Neural progenitor cell (in vitro differentiated cells): ENCODE measurements around the gene SLC39A2. TPM values are rescaled to one million over a fixed set of nuclear protein-coding genes. Genes with fewer than 3 reads are reported as not detected.
A peak's percentile ranks its signal among the peaks of the same experiment; 100 is the strongest.

Experiments
- DNase-seq: peaks from one replicate; pipeline ENCODE4 v3.0.0-alpha.2; 2016; ENCODE audit warnings: low spot score
- H2AFZ ChIP-seq: fragments of 200-600 bp; sonication (generic); replicated peaks from 2 replicates; pipeline ENCODE4 v1.6.1; 2016; ENCODE audit warnings: antibody characterized with exemption
- H3F3A ChIP-seq: fragments of 200-600 bp; sonication (generic); 2 replicates; pipeline ENCODE4 v1.6.1; 2016; ENCODE audit warnings: antibody characterized with exemption, low read depth
- H3K27ac ChIP-seq: fragments of 200-600 bp; sonication (generic); 2 replicates; pipeline ENCODE4 v1.5.1; 2016; ENCODE audit warnings: mild to moderate bottlenecking
- H3K27me3 ChIP-seq: fragments of 200-600 bp; sonication (generic); 2 replicates; pipeline ENCODE4 v1.6.1; 2016; ENCODE audit warnings: mild to moderate bottlenecking, moderate library complexity
- H3K36me3 ChIP-seq: fragments of 200-600 bp; sonication (generic); 2 replicates; pipeline ENCODE4 v1.5.1; 2016
- H3K4me1 ChIP-seq: fragments of 200-600 bp; sonication (generic); 2 replicates; pipeline ENCODE4 v1.6.1; 2016; ENCODE audit warnings: mixed run types
- H3K4me2 ChIP-seq: fragments of 200-600 bp; sonication (generic); 2 replicates; pipeline ENCODE4 v1.6.1; 2016
- H3K4me3 ChIP-seq: fragments of 200-600 bp; sonication (generic); 2 replicates; pipeline ENCODE4 v1.5.1; 2016
- H3K79me2 ChIP-seq: fragments of 200-600 bp; sonication (generic); 2 replicates; pipeline ENCODE4 v1.6.1; 2016; ENCODE audit warnings: low read depth
- H3K9ac ChIP-seq: fragments of 200-600 bp; sonication (generic); 2 replicates; pipeline ENCODE4 v1.6.1; 2016
- H3K9me3 ChIP-seq: fragments of 200-600 bp; sonication (generic); 2 replicates; pipeline ENCODE4 v1.5.1; 2016; ENCODE audit warnings: low read depth
- H4K20me1 ChIP-seq: fragments of 200-600 bp; sonication (generic); 2 replicates; pipeline ENCODE4 v1.6.1; 2016; ENCODE audit warnings: low read depth
- H3K27ac Mint-ChIP-seq: 3 replicates; pipeline ENCODE4 v1.8.0; 2021; ENCODE audit warnings: mixed read lengths
- H3K27me3 Mint-ChIP-seq: 2 replicates; pipeline ENCODE4 v1.8.0; 2022; ENCODE audit warnings: low read depth, mild to moderate bottlenecking, inconsistent platforms, moderate library complexity, mixed read lengths; ENCODE audit not compliant: insufficient read depth
- H3K36me3 Mint-ChIP-seq: 3 replicates; pipeline ENCODE4 v1.8.0; 2021; ENCODE audit warnings: mixed read lengths
- H3K4me1 Mint-ChIP-seq: 3 replicates; pipeline ENCODE4 v1.8.0; 2021; ENCODE audit warnings: mixed read lengths
- H3K4me3 Mint-ChIP-seq: 3 replicates; pipeline ENCODE4 v1.8.0; 2021; ENCODE audit warnings: mild to moderate bottlenecking, moderate library complexity, mixed read lengths
- H3K9me3 Mint-ChIP-seq: 3 replicates; pipeline ENCODE4 v1.8.0; 2020; ENCODE audit warnings: mixed read lengths
- EZH2 ChIP-seq: fragments of 200-600 bp; sonication (generic); IDR thresholded peaks from 2 replicates; pipeline ENCODE4 v1.6.1; 2017; ENCODE audit warnings: antibody characterized with exemption, mild to moderate bottlenecking, moderate library complexity
- EZH2phosphoT487 ChIP-seq: fragments of 200-600 bp; sonication (generic); IDR thresholded peaks from 2 replicates; pipeline ENCODE4 v1.6.1; 2017; ENCODE audit warnings: antibody characterized with exemption
- total RNA-seq: library from RNA; depleted of rRNA; stranded (reverse); fragments of >200 nt; gene quantifications from 2 replicates; pipeline ENCODE4 v1.2.3, GENCODE V29; 2015; ENCODE audit warnings: low replicate concordance
- TF ChIP-seq, protein P1 (sequence below): fragments of 200-600 bp; sonication (generic); IDR thresholded peaks from 2 replicates; pipeline ENCODE4 v1.5.1; 2017; ENCODE audit warnings: antibody characterized with exemption, mild to moderate bottlenecking

Gene SLC39A2
- total RNA-seq, 1 donor from 2014 or later = not detected

DNA sequence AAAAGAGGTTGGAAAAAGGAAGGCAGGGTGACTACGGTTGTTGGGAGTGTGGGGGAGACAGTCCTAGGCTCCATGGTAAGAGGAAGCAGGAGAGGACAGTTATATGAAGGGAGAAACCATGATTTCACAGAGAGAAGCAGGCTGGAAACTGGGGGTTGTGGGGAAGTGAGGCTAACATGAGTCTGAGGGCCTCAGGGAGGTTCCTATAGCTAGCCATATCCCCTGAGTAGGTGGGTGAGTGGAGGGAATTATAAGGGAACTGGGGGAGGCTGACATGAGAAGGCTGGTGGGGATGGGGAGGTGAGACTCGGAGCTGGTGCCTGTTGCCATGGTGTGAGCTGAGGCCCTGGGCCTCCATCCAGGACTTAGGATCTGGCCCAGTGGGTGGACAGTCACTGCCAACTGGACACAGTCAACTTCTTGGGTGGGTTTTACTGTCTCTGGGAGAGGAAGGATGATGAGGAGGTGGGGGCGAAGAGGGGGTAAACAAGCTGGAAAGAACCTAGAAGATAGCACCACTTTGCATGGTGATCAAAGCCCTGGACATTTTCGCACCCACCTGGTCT lies 34.1 kb downstream of the SLC39A2 start:
- H3K9ac ChIP-seq = no peak overlapping the region
- H3K36me3 ChIP-seq = no peaks in the 10 kb centered on the region
- no peaks in the 10 kb centered on the region for H3K79me2 ChIP-seq
- no peak for DNase-seq
- Mint-ChIP-seq H3K27ac (no peak overlapping the region), H3K9me3 (no peaks in the 10 kb centered on the region), H3K27me3 (peaks cover 8% of the 10 kb centered on the region), H3K4me3 (no peak overlapping the region), H3K36me3 (no peaks in the 10 kb centered on the region), H3K4me1 (peaks cover 2% of the 10 kb centered on the region)
- H3F3A ChIP-seq = no peaks in the 10 kb centered on the region
- H3K4me3 ChIP-seq = no peak overlapping the region
- no peak overlapping the region for H3K27ac ChIP-seq
- TF ChIP-seq EZH2phosphoT487 (no peak), EZH2 (no peak)
- TF ChIP-seq, protein P1, sequence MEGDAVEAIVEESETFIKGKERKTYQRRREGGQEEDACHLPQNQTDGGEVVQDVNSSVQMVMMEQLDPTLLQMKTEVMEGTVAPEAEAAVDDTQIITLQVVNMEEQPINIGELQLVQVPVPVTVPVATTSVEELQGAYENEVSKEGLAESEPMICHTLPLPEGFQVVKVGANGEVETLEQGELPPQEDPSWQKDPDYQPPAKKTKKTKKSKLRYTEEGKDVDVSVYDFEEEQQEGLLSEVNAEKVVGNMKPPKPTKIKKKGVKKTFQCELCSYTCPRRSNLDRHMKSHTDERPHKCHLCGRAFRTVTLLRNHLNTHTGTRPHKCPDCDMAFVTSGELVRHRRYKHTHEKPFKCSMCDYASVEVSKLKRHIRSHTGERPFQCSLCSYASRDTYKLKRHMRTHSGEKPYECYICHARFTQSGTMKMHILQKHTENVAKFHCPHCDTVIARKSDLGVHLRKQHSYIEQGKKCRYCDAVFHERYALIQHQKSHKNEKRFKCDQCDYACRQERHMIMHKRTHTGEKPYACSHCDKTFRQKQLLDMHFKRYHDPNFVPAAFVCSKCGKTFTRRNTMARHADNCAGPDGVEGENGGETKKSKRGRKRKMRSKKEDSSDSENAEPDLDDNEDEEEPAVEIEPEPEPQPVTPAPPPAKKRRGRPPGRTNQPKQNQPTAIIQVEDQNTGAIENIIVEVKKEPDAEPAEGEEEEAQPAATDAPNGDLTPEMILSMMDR = no peak
- H3K9me3 ChIP-seq = no peaks in the 10 kb centered on the region
- peaks cover 6% of the 10 kb centered on the region for H3K27me3 ChIP-seq
- no peak overlapping the region for H2AFZ ChIP-seq
- H3K4me1 ChIP-seq = no peaks in the 10 kb centered on the region
- H4K20me1 ChIP-seq = no peaks in the 10 kb centered on the region
- H3K4me2 ChIP-seq = no peak overlapping the region

- Mint-ChIP-seq H3K36me3 (no peaks in the 10 kb centered on the region), H3K4me3 (peak within 1 kb of the TSS; percentile 14), H3K27ac (no peak within 1 kb of the TSS), H3K27me3 (peaks cover 10% of the 10 kb centered on the region), H3K9me3 (no peaks in the 10 kb centered on the region), H3K4me1 (peaks cover 7% of the 10 kb centered on the region)
- no peak within 1 kb of the TSS for H2AFZ ChIP-seq
- no peak within 1 kb of the TSS for H3K4me2 ChIP-seq
- no peaks in the 10 kb centered on the region for H4K20me1 ChIP-seq
- H3K9ac ChIP-seq = no peak within 1 kb of the TSS
- no peaks in the 10 kb centered on the region for H3K9me3 ChIP-seq
- H3F3A ChIP-seq = no peaks in the 10 kb centered on the region
- no peaks in the 10 kb centered on the region for H3K79me2 ChIP-seq
- no peaks in the 10 kb centered on the region for H3K27me3 ChIP-seq
- no peaks in the 10 kb centered on the region for H3K36me3 ChIP-seq
- H3K4me1 ChIP-seq = peaks cover 11% of the 10 kb centered on the region
- TF ChIP-seq, protein P1 = no peak
- TF ChIP-seq EZH2phosphoT487 (no peak), EZH2 (no peak)
- H3K4me3 ChIP-seq = no peak within 1 kb of the TSS
- no peak for DNase-seq
- H3K27ac ChIP-seq = no peak within 1 kb of the TSS
Measured at GRCh38 chr14:21034707-21035106, 35.6 kb downstream of the SLC39A2 start, which contains the start of gene RNASE13. Gene RNASE13 (minus strand): TSS chr14:21034807. CDS start chr14:21034288, 519 bp downstream.

GRCh38 chr14:21036751-21037150 lies 37.7 kb downstream of the SLC39A2 start:
- no peaks in the 10 kb centered on the region for H3K9me3 ChIP-seq
- H3K36me3 Mint-ChIP-seq = no peaks in the 10 kb centered on the region
- no peaks in the 10 kb centered on the region for H3F3A ChIP-seq
- H3K4me1 ChIP-seq = peaks cover 11% of the 10 kb centered on the region
- H3K4me3 ChIP-seq = no peak overlapping the region
- no peak overlapping the region for H3K4me2 ChIP-seq
- no peaks in the 10 kb centered on the region for H4K20me1 ChIP-seq
- H3K4me3 Mint-ChIP-seq = no peak overlapping the region
- no peak overlapping the region for H3K27ac Mint-ChIP-seq
- DNase-seq = no peak
- H3K79me2 ChIP-seq = no peaks in the 10 kb centered on the region
- H3K27ac ChIP-seq = no peak overlapping the region
- no peaks in the 10 kb centered on the region for H3K36me3 ChIP-seq
- no peaks in the 10 kb centered on the region for H3K27me3 ChIP-seq
- H3K9me3 Mint-ChIP-seq = no peaks in the 10 kb centered on the region
- no peak overlapping the region for H2AFZ ChIP-seq
- TF ChIP-seq EZH2phosphoT487 (no peak), EZH2 (no peak)
- TF ChIP-seq, protein P1 = no peak
- H3K4me1 Mint-ChIP-seq = peaks cover 17% of the 10 kb centered on the region
- no peak overlapping the region for H3K9ac ChIP-seq
- H3K27me3 Mint-ChIP-seq = peaks cover 12% of the 10 kb centered on the region
